ENCODE data around the gene CXCL12. TPM values are rescaled to one million over a fixed set of nuclear protein-coding genes. Genes with fewer than 3 reads are reported as not detected.

CXCL12 gene
- polyA plus RNA-seq, 1 donor from 2014 or later, result 0.14 TPM

- no peaks in the 10 kb centered on the region for H4K20me1 ChIP-seq (ENCODE audit: insufficient read depth)
- H3K9me3 ChIP-seq (ENCODE audit: low read length), result no peaks in the 10 kb centered on the region
- H3K4me2 ChIP-seq (ENCODE audit: low read length), result no peak overlapping the region
- H3K36me3 ChIP-seq (ENCODE audit: insufficient read depth, low read length), result no peaks in the 10 kb centered on the region
- H3K4me3 ChIP-seq (ENCODE audit: low read length), result no peak overlapping the region
- no peak overlapping the region for H3K27ac ChIP-seq (ENCODE audit: low read length)
- no peaks in the 10 kb centered on the region for H3K9me2 ChIP-seq (ENCODE audit: insufficient read depth, low read length)
- no peak overlapping the region for H3K9ac ChIP-seq (ENCODE audit: low read length)
- peaks cover 26% of the 10 kb centered on the region for H3K27me3 ChIP-seq (ENCODE audit: insufficient read depth, low read depth, low read length)
- no peak overlapping the region for H2AFZ ChIP-seq (ENCODE audit: low read depth, low read length)
- TF ChIP-seq RAD21 (conservative IDR thresholded peaks at IDR 0.05) (no peak), SMC3 (conservative IDR thresholded peaks at IDR 0.05; ENCODE audit: poor library complexity) (no peak), EZH2 (IDR thresholded peaks at IDR 0.05; ENCODE audit: borderline replicate concordance, insufficient read depth, low read length, poor library complexity, severe bottlenecking) (no peak), POLR2AphosphoS5 (IDR thresholded peaks at IDR 0.05) (no peak), MXI1 (conservative IDR thresholded peaks at IDR 0.05; ENCODE audit: poor library complexity, severe bottlenecking) (no peak)
- H3K79me2 ChIP-seq (replicated peaks; ENCODE audit: insufficient read depth, low read length), result no peaks in the 10 kb centered on the region
- H3F3A ChIP-seq (ENCODE audit: insufficient read depth, low read length, poor library complexity, severe bottlenecking), result no peaks in the 10 kb centered on the region
Measured at GRCh38 chr10:44389150-44389549, 4.3 kb upstream of the CXCL12 start.

- H3K79me2 ChIP-seq (replicated peaks; ENCODE audit: insufficient read depth, low read length), result no peaks in the 10 kb centered on the region
- no peaks in the 10 kb centered on the region for H3K9me3 ChIP-seq (ENCODE audit: low read length)
- H3K27me3 ChIP-seq (ENCODE audit: insufficient read depth, low read depth, low read length), result peaks cover 31% of the 10 kb centered on the region
- H3F3A ChIP-seq (ENCODE audit: insufficient read depth, low read length, poor library complexity, severe bottlenecking), result no peaks in the 10 kb centered on the region
- no peak overlapping the region for H3K4me2 ChIP-seq (ENCODE audit: low read length)
- H3K36me3 ChIP-seq (ENCODE audit: insufficient read depth, low read length), result no peaks in the 10 kb centered on the region
- H3K9me2 ChIP-seq (ENCODE audit: insufficient read depth, low read length), result no peaks in the 10 kb centered on the region
- H3K27ac ChIP-seq (ENCODE audit: low read length), result no peak overlapping the region
- H4K20me1 ChIP-seq (ENCODE audit: insufficient read depth), result no peaks in the 10 kb centered on the region
- H3K9ac ChIP-seq (ENCODE audit: low read length), result no peak overlapping the region
- H2AFZ ChIP-seq (ENCODE audit: low read depth, low read length), result no peak overlapping the region
- TF ChIP-seq REST (IDR thresholded peaks at IDR 0.05; ENCODE audit: borderline replicate concordance) (no peak), RAD21 (conservative IDR thresholded peaks at IDR 0.05) (no peak), EZH2 (IDR thresholded peaks at IDR 0.05; ENCODE audit: borderline replicate concordance, insufficient read depth, low read length, poor library complexity, severe bottlenecking) (no peak), POLR2AphosphoS5 (IDR thresholded peaks at IDR 0.05) (no peak), CTCF (IDR thresholded peaks at IDR 0.05; ENCODE audit: poor library complexity, severe bottlenecking) (no peak), SMC3 (conservative IDR thresholded peaks at IDR 0.05; ENCODE audit: poor library complexity) (no peak)
- H3K4me3 ChIP-seq (ENCODE audit: low read length), result no peak overlapping the region
Measured at GRCh38 chr10:44388641-44389040, 3.7 kb upstream of the CXCL12 start.

- H2AFZ ChIP-seq (ENCODE audit: low read depth, low read length), result no peak overlapping the region
- H3K4me3 ChIP-seq (ENCODE audit: low read length), result no peak overlapping the region
- H3K9me2 ChIP-seq (ENCODE audit: insufficient read depth, low read length), result no peaks in the 10 kb centered on the region
- no peaks in the 10 kb centered on the region for H3K79me2 ChIP-seq (replicated peaks; ENCODE audit: insufficient read depth, low read length)
- H4K20me1 ChIP-seq (ENCODE audit: insufficient read depth), result no peaks in the 10 kb centered on the region
- no peaks in the 10 kb centered on the region for H3K9me3 ChIP-seq (ENCODE audit: low read length)
- no peaks in the 10 kb centered on the region for H3F3A ChIP-seq (ENCODE audit: insufficient read depth, low read length, poor library complexity, severe bottlenecking)
- no peaks in the 10 kb centered on the region for H3K36me3 ChIP-seq (ENCODE audit: insufficient read depth, low read length)
- no peak overlapping the region for H3K27ac ChIP-seq (ENCODE audit: low read length)
- peaks cover 39% of the 10 kb centered on the region for H3K27me3 ChIP-seq (ENCODE audit: insufficient read depth, low read depth, low read length)
- no peak for TF ChIP-seq CTCF (IDR thresholded peaks at IDR 0.05; ENCODE audit: poor library complexity, severe bottlenecking)
- TF ChIP-seq RAD21 (conservative IDR thresholded peaks at IDR 0.05), result no peak
- no peak for TF ChIP-seq SMC3 (conservative IDR thresholded peaks at IDR 0.05; ENCODE audit: poor library complexity)
- TF ChIP-seq MXI1 (conservative IDR thresholded peaks at IDR 0.05; ENCODE audit: poor library complexity, severe bottlenecking), result no peak
- TF ChIP-seq REST (IDR thresholded peaks at IDR 0.05; ENCODE audit: borderline replicate concordance), result no peak
- no peak for TF ChIP-seq TAF1 (IDR thresholded peaks at IDR 0.05; ENCODE audit: low read depth)
- TF ChIP-seq EZH2 (IDR thresholded peaks at IDR 0.05; ENCODE audit: borderline replicate concordance, insufficient read depth, low read length, poor library complexity, severe bottlenecking), result no peak
- no peak for TF ChIP-seq EP300 (conservative IDR thresholded peaks at IDR 0.05; ENCODE audit: poor library complexity, severe bottlenecking)
- TF ChIP-seq POLR2AphosphoS5 (IDR thresholded peaks at IDR 0.05), result no peak
- no peak overlapping the region for H3K9ac ChIP-seq (ENCODE audit: low read length)
- H3K4me2 ChIP-seq (ENCODE audit: low read length), result no peak overlapping the region
Measured at GRCh38 chr10:44387853-44388251, 3.0 kb upstream of the CXCL12 start.
